Subcutaneous adipose tissue (tissue), 4 donors: ENCODE data around the gene RNF181. TPM values are rescaled to one million over a fixed set of nuclear protein-coding genes. Genes with fewer than 3 reads are reported as not detected.

Experiments used
- CTCF ChIP-seq: fragments of 450-650 bp; IDR thresholded peaks from one replicate; pipeline ENCODE4 v1.5.1; 2016; ENCODE audit warnings: low read depth, mild to moderate bottlenecking, control low read depth, antibody characterized with exemption, moderate library complexity
- total RNA-seq, 4 donors: library from RNA; depleted of rRNA; stranded (reverse); fragments of >200 nt; gene quantifications; one replicate each; pipeline ENCODE4 v1.1.0, GENCODE V29; 2016

Gene RNF181
- 100 to 1,000 TPM; 150 to 213 (median 158) TPM for total RNA-seq

DNA sequence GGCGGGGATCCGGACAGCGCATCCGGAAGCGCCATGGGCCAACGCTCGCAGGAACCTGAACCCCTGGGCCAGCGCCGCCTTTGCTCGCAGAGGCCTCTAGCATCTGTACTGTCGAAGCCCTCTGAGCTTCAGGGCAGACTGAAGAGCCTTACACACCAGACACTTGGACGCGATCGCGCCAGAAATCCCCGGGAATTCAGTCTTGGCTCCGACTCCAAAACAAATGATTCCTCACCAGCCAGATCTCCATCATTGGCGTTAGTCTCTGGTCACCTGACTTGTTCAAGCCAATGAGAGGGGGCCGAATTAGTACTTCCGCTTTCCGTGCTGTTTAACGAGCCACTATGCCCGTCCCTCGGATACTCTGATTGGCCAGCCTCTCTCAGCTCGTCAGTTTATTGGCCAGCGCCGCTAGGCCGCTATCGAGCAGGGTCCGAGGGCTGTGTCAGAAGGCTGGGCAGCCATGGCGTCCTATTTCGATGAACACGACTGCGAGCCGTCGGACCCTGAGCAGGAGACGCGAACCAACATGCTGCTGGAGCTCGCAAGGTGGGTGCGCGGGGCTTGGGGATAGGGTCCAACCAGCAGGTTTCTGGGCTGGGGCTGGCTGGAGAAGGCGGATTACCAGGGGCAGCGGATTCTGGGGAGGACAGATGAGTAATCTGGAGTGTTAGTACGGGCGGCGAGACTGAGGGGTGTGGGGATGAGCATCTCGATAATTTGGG, at the start of gene RNF181:
RNF181 (plus strand) TSS at position 445 of the 725 bp plus-strand sequence; CDS start at position 464, 19 bp downstream.
- no peak for TF ChIP-seq CTCF

GRCh38 chr2:85545780-85546240, 49.7 kb upstream of the RNF181 start:
- no peak for TF ChIP-seq CTCF

DNA sequence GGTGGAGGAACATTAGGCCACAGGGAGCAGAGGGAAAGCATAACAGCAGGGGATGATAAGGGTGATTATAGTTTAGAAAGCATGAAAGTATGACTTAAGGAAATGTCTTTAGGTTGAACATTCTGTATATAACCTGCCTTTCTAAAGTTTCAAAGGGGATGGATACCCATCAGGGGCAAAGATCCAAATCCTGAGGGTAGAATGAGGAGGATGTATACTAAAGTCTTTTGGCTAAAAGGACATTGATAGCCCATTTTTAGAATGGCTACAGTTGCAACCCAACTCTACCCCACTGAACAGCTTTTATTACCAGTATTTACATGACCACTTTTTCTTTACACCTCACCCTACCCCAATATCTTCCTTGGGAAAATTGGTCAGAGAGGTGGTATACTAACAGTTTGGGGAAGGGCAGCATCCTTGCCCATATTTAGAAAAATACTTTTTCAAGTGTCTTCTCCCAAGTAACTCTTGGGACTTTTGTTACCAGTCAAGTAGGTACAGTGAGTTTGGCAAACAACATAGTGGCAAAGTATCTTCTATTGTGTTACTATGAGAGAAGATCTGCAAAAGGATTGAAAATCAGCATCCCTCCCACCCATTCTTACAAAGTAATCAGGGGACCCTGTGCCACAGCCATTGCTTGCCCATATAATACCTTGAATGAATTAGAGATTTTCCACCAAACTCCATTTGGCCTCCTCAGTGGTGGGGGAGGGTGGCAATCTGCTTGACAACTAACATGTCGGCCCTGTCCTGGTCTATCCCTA, 48.3 kb upstream of the RNF181 start:
- no peak for TF ChIP-seq CTCF

- TF ChIP-seq CTCF: no peak
These were observed 47.5 kb upstream of the RNF181 start for GRCh38 chr2:85547859-85548607.

- no peak for TF ChIP-seq CTCF
These were observed 47.0 kb upstream of the RNF181 start for GRCh38 chr2:85548608-85548900.

GRCh38 chr2:85549095-85549494, 46.5 kb upstream of the RNF181 start:
- TF ChIP-seq CTCF: no peak

- TF ChIP-seq CTCF: no peak
These were observed 45.7 kb upstream of the RNF181 start for GRCh38 chr2:85549826-85550225.
